HEK293 (cell line): ENCODE results near the gene CSGALNACT2.

Experiments
- CTCF ChIA-PET: fragments of 350-600 bp; formaldehyde crosslinking; extraction: SDS; loops from one replicate; lab custom pipeline; 2021; ENCODE audit warnings: antibody characterized with exemption; lab: Yijun Ruan, JAX
- POLR2A ChIA-PET: fragments of 300-600 bp; formaldehyde crosslinking; extraction: SDS; loops from one replicate; lab custom pipeline; 2020; ENCODE audit warnings: antibody characterized with exemption, inconsistent platforms; lab: Yijun Ruan, JAX
- H3K27ac ChIP-seq: fragments of 200-500 bp; sonication (Bioruptor generic); 2 replicates; pipeline ENCODE4 v1.5.1; 2014; ENCODE audit warnings: low read depth, low read length, control low read depth, inconsistent platforms; ENCODE audit errors: extremely low read depth
- H3K36me3 ChIP-seq, 2 experiments: fragments of 200-500 bp in 1 of 2; sonication (Bioruptor generic) in 1 of 2; 1 replicate in 1 of 2; 2 replicates in 1 of 2; pipeline ENCODE4 v1.5.1; 2014 to 2017; ENCODE audit warnings: inconsistent platforms in 2 of 2, low read length in 2 of 2; ENCODE audit not compliant: control insufficient read depth in 2 of 2, insufficient read depth in 1 of 2
- H3K4me1 ChIP-seq: fragments of 200-500 bp; sonication (Bioruptor generic); 2 replicates; pipeline ENCODE4 v1.5.1; 2014; ENCODE audit warnings: mild to moderate bottlenecking, low read length, inconsistent platforms; ENCODE audit not compliant: control insufficient read depth, insufficient read depth
- H3K4me3 ChIP-seq: 2 replicates; pipeline ENCODE4 v1.5.1; 2011; ENCODE audit warnings: low read depth, mild to moderate bottlenecking, control low read depth, low read length, moderate library complexity
- H3K9me3 ChIP-seq: fragments of 200-500 bp; sonication (Bioruptor generic); 2 replicates; pipeline ENCODE4 v1.5.1; 2014; ENCODE audit warnings: low read depth, low read length, inconsistent platforms; ENCODE audit not compliant: control insufficient read depth, insufficient read depth
- EGR2 ChIP-seq: fragments of 450-650 bp; formaldehyde crosslinking; IDR thresholded peaks from 2 replicates; pipeline ENCODE4 v1.5.1; 2016; ENCODE audit warnings: low read depth, missing biosample characterization, missing genetic modification characterization
- FEZF1 ChIP-seq: fragments of 450-650 bp; formaldehyde crosslinking; IDR thresholded peaks from 2 replicates; pipeline ENCODE4 v1.5.1; 2016; ENCODE audit warnings: missing biosample characterization, missing genetic modification characterization
- HOXD13 ChIP-seq: sonication (generic); formaldehyde crosslinking; IDR thresholded peaks from 2 replicates; pipeline ENCODE4 v1.8.0; 2022; ENCODE audit warnings: missing genetic modification reagents, borderline replicate concordance
- KLF1 ChIP-seq: fragments of 450-650 bp; formaldehyde crosslinking; IDR thresholded peaks from 2 replicates; pipeline ENCODE4 v1.5.1; 2016; ENCODE audit warnings: missing biosample characterization, missing genetic modification characterization
- KLF17 ChIP-seq: fragments of 450-650 bp; formaldehyde crosslinking; IDR thresholded peaks from 2 replicates; pipeline ENCODE4 v1.5.1; 2016; ENCODE audit warnings: missing biosample characterization, missing genetic modification characterization
- KLF9 ChIP-seq: fragments of 450-650 bp; formaldehyde crosslinking; IDR thresholded peaks from 2 replicates; pipeline ENCODE4 v1.5.1; 2016; ENCODE audit warnings: missing biosample characterization, missing genetic modification characterization, low read depth
- MZF1 ChIP-seq: fragments of 450-650 bp; formaldehyde crosslinking; IDR thresholded peaks from 2 replicates; pipeline ENCODE4 v1.5.1; 2017; ENCODE audit warnings: missing biosample characterization, missing genetic modification characterization, borderline replicate concordance
- PRDM10 ChIP-seq: fragments of 450-650 bp; formaldehyde crosslinking; IDR thresholded peaks from 2 replicates; pipeline ENCODE4 v1.5.1; 2016; ENCODE audit warnings: missing biosample characterization, missing genetic modification characterization
- PRDM4 ChIP-seq: fragments of 450-650 bp; formaldehyde crosslinking; IDR thresholded peaks from 2 replicates; pipeline ENCODE4 v1.5.1; 2017; ENCODE audit warnings: missing biosample characterization, missing genetic modification characterization
- ZBTB20 ChIP-seq: fragments of 450-650 bp; formaldehyde crosslinking; IDR thresholded peaks from 2 replicates; pipeline ENCODE4 v1.5.1; 2016; ENCODE audit warnings: missing biosample characterization, missing genetic modification characterization
- ZEB2 ChIP-seq: fragments of 450-650 bp; formaldehyde crosslinking; IDR thresholded peaks from 2 replicates; pipeline ENCODE4 v1.5.1; 2016; ENCODE audit warnings: missing biosample characterization, missing genetic modification characterization
- ZIC2 ChIP-seq: fragments of 450-650 bp; formaldehyde crosslinking; IDR thresholded peaks from 2 replicates; pipeline ENCODE4 v1.5.1; 2016; ENCODE audit warnings: missing biosample characterization, missing genetic modification characterization
- ZNF121 ChIP-seq: fragments of 450-650 bp; formaldehyde crosslinking; IDR thresholded peaks from 2 replicates; pipeline ENCODE4 v1.5.1; 2016; ENCODE audit warnings: missing biosample characterization, missing genetic modification characterization
- ZNF140 ChIP-seq: fragments of 450-650 bp; formaldehyde crosslinking; IDR thresholded peaks from 2 replicates; pipeline ENCODE4 v1.5.1; 2016; ENCODE audit warnings: missing biosample characterization, missing genetic modification characterization
- ZNF148 ChIP-seq: fragments of 450-650 bp; formaldehyde crosslinking; IDR thresholded peaks from 2 replicates; pipeline ENCODE4 v1.5.0; 2017; ENCODE audit warnings: missing biosample characterization, missing genetic modification characterization, borderline replicate concordance
- ZNF423 ChIP-seq: fragments of 450-650 bp; formaldehyde crosslinking; IDR thresholded peaks from 2 replicates; pipeline ENCODE4 v1.5.1; 2016; ENCODE audit warnings: missing biosample characterization, missing genetic modification characterization
- ZNF426 ChIP-seq: fragments of 450-650 bp; formaldehyde crosslinking; IDR thresholded peaks from 2 replicates; pipeline ENCODE4 v1.5.1; 2017; ENCODE audit warnings: missing biosample characterization, missing genetic modification characterization, mild to moderate bottlenecking, inconsistent platforms, moderate library complexity
- ZNF558 ChIP-seq: fragments of 450-650 bp; formaldehyde crosslinking; IDR thresholded peaks from 2 replicates; pipeline ENCODE4 v1.5.1; 2016; ENCODE audit warnings: missing biosample characterization, missing genetic modification characterization
- ZNF571 ChIP-seq: fragments of 450-650 bp; formaldehyde crosslinking; IDR thresholded peaks from 2 replicates; pipeline ENCODE4 v1.5.0; 2017; ENCODE audit warnings: missing biosample characterization, missing genetic modification characterization
- ZNF580 ChIP-seq: fragments of 450-650 bp; formaldehyde crosslinking; IDR thresholded peaks from 2 replicates; pipeline ENCODE4 v1.5.1; 2016; ENCODE audit warnings: missing biosample characterization, missing genetic modification characterization
- ZNF664 ChIP-seq: fragments of 450-650 bp; formaldehyde crosslinking; IDR thresholded peaks from 2 replicates; pipeline ENCODE4 v1.5.1; 2016; ENCODE audit warnings: missing biosample characterization, missing genetic modification characterization
- ZNF704 ChIP-seq: fragments of 450-650 bp; formaldehyde crosslinking; IDR thresholded peaks from 2 replicates; pipeline ENCODE4 v1.5.1; 2016; ENCODE audit warnings: missing biosample characterization, missing genetic modification characterization

Gene CSGALNACT2

GRCh38 chr10:43125274-43125845 lies 12.9 kb upstream of the CSGALNACT2 start (continued):
- TF ChIP-seq PRDM4 (no peak), ZNF558 (tag by site-specific recombination) (no peak), ZNF140 (tag by site-specific recombination) (no peak), KLF9 (tag by site-specific recombination) (no peak), KLF1 (tag by site-specific recombination) (no peak), ZNF571 (tag by site-specific recombination) (no peak), ZNF423 (no peak), ZNF121 (tag by site-specific recombination) (no peak)
- TF ChIP-seq, all 188 proteins: peak for 0

GRCh38 chr10:43125881-43126731 lies 12.1 kb upstream of the CSGALNACT2 start:
- ChIA-PET POLR2A (no interaction called here), CTCF (no interaction called here)
- Histone ChIP-seq H3K4me1 (peaks cover 4% of the 10 kb centered on the region; the same call in 1 of the 2 replicates), H3K27ac (no peak overlapping the region), H3K9me3 (no peaks in the 10 kb centered on the region), H3K4me3 (no peak overlapping the region), H3K36me3 (no peaks in the 10 kb centered on the region)
- TF ChIP-seq PRDM10 (tag by site-specific recombination), result no peak
- no peak for TF ChIP-seq ZNF664 (tag by site-specific recombination)
- TF ChIP-seq ZNF704 (tag by site-specific recombination), result no peak
- TF ChIP-seq FEZF1 (tag by site-specific recombination), result no peak
- no peak for TF ChIP-seq ZNF148 (tag by site-specific recombination)
- TF ChIP-seq ZBTB20 (tag by site-specific recombination), result no peak
- TF ChIP-seq MZF1 (tag by site-specific recombination), result no peak
- no peak for TF ChIP-seq ZNF426 (tag by site-specific recombination)
- no peak for TF ChIP-seq ZEB2
- TF ChIP-seq EGR2 (tag by site-specific recombination), result no peak
- no peak for TF ChIP-seq KLF17 (tag by site-specific recombination)
- TF ChIP-seq ZIC2 (tag by site-specific recombination), result no peak
- no peak for TF ChIP-seq HOXD13 (CRISPR knock-in tag)
- no peak for TF ChIP-seq ZNF580
